ENCODE results near the gene TXNRD2. TPM values are rescaled to one million over a fixed set of nuclear protein-coding genes. Genes with fewer than 3 reads are reported as not detected.
A peak's percentile ranks its signal among the peaks of the same experiment; 100 is the strongest.

TXNRD2 gene
- total RNA-seq, 4 donors from 2014 or later: 34.8 to 40.6 (median 37.8) TPM

GRCh38 chr22:19972251-19972650, 30.6 kb upstream of the TXNRD2 start:
- H3K4me3 ChIP-seq: no peak overlapping the region
- no peaks in the 10 kb centered on the region for H3K27me3 ChIP-seq
- H3K27ac ChIP-seq: peak overlapping the region in 2 of 4 donors; percentile 69 to 73
- TF ChIP-seq POLR2A (IDR thresholded peaks at IDR 0.05) (no peak), CTCF (IDR thresholded peaks at IDR 0.05) (no peak), EP300 (IDR thresholded peaks at IDR 0.05) (no peak)
- H3K36me3 ChIP-seq: peaks cover 0 to 85% (median 5%) of the 10 kb centered on the region in 3 donors
- H3K9me3 ChIP-seq: no peaks in the 10 kb centered on the region
- peaks cover 0 to 38% (median 8%) of the 10 kb centered on the region in 4 donors for H3K4me1 ChIP-seq
- DNase-seq (ENCODE audit: low spot score in 2 of 2): no peak
- WGBS, 2 donors: 77 to 84% methylated on average over 8 to 9 of the region's 9 CpGs

- Histone ChIP-seq H3K27ac (peak overlapping the region in 2 of 4 donors; percentile 69 to 73), H3K4me3 (no peak overlapping the region), H3K9me3 (no peaks in the 10 kb centered on the region), H3K4me1 (peaks cover 0 to 38% (median 8%) of the 10 kb centered on the region in 4 donors), H3K36me3 (peaks cover 0 to 85% (median 5%) of the 10 kb centered on the region in 3 donors), H3K27me3 (no peaks in the 10 kb centered on the region)
- 52 to 63% methylated on average over 19 to 27 of the region's 28 CpGs for WGBS, 2 donors
- TF ChIP-seq EP300 (IDR thresholded peaks at IDR 0.05) (no peak), CTCF (IDR thresholded peaks at IDR 0.05) (no peak), POLR2A (IDR thresholded peaks at IDR 0.05) (no peak)
- no peak for DNase-seq (ENCODE audit: low spot score in 2 of 2)
These were observed 29.9 kb upstream of the TXNRD2 start for GRCh38 chr22:19971276-19972124.

GRCh38 chr22:19970479-19971275, 29.1 kb upstream of the TXNRD2 start:
- TF ChIP-seq EP300 (IDR thresholded peaks at IDR 0.05): peak in 1 of 2 donors; percentile 4
- TF ChIP-seq CTCF (IDR thresholded peaks at IDR 0.05): peak; percentile 93 to 98 (median 96)
- TF ChIP-seq POLR2A (IDR thresholded peaks at IDR 0.05): no peak
- DNase-seq (ENCODE audit: low spot score in 2 of 2): peak; percentile 52 to 72
- peak overlapping the region in 3 of 4 donors; percentile 46 to 73 (median 69) for H3K27ac ChIP-seq
- peaks cover 0 to 41% (median 8%) of the 10 kb centered on the region in 4 donors for H3K4me1 ChIP-seq
- H3K4me3 ChIP-seq: no peak overlapping the region
- H3K9me3 ChIP-seq: no peaks in the 10 kb centered on the region
- no peaks in the 10 kb centered on the region for H3K27me3 ChIP-seq
- H3K36me3 ChIP-seq: peaks cover 0 to 86% (median 5%) of the 10 kb centered on the region in 3 donors
- 51 to 55% methylated on average over 22 to 25 of the region's 25 CpGs for WGBS, 2 donors

GRCh38 chr22:19970031-19970478, 28.4 kb upstream of the TXNRD2 start:
- no peak for DNase-seq (ENCODE audit: low spot score in 2 of 2)
- no peaks in the 10 kb centered on the region for H3K27me3 ChIP-seq
- H3K36me3 ChIP-seq: peaks cover 0 to 86% (median 5%) of the 10 kb centered on the region in 3 donors
- H3K27ac ChIP-seq: peak overlapping the region in 2 of 4 donors; percentile 69 to 73
- H3K4me1 ChIP-seq: peaks cover 0 to 38% (median 8%) of the 10 kb centered on the region in 4 donors
- TF ChIP-seq POLR2A (IDR thresholded peaks at IDR 0.05) (no peak), EP300 (IDR thresholded peaks at IDR 0.05) (no peak), CTCF (IDR thresholded peaks at IDR 0.05) (no peak)
- WGBS, 2 donors: 68 to 69% methylated on average over 9 of the region's 9 CpGs
- H3K9me3 ChIP-seq: no peaks in the 10 kb centered on the region
- no peak overlapping the region for H3K4me3 ChIP-seq

Measured in tibial nerve (tissue), 4 donors.